ENCODE measurements around the gene CXCL5.
A peak's percentile ranks its signal among the peaks of the same experiment; 100 is the strongest.

Gene CXCL5

DNA sequence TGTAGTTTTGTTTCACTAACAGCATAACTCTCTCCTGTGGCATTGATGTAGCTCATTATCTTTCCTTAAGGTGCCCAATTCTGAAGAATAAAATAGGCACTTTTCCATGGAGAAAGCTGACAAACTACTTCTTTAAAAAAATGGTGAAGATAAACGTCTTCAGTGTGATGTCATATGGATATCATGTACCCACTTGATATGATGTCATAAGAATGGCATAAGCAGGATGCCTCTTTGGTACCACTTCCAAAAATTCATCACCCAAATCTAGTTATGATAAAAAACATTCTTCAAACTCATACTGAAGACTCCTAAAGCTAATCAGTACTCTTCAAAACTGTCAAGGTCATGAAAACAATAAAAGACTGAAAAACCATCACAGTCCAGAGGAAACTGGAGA is 42.9 kb upstream of the CXCL5 start:
- in situ Hi-C loops (cut with MboI; ENCODE audit: low sequenced_read_pairs, unreplicated experiment) = no loop called here
- TF ChIP-seq, protein P1, sequence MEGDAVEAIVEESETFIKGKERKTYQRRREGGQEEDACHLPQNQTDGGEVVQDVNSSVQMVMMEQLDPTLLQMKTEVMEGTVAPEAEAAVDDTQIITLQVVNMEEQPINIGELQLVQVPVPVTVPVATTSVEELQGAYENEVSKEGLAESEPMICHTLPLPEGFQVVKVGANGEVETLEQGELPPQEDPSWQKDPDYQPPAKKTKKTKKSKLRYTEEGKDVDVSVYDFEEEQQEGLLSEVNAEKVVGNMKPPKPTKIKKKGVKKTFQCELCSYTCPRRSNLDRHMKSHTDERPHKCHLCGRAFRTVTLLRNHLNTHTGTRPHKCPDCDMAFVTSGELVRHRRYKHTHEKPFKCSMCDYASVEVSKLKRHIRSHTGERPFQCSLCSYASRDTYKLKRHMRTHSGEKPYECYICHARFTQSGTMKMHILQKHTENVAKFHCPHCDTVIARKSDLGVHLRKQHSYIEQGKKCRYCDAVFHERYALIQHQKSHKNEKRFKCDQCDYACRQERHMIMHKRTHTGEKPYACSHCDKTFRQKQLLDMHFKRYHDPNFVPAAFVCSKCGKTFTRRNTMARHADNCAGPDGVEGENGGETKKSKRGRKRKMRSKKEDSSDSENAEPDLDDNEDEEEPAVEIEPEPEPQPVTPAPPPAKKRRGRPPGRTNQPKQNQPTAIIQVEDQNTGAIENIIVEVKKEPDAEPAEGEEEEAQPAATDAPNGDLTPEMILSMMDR (IDR thresholded peaks at IDR 0.05; ENCODE audit: borderline replicate concordance, control extremely low read depth, extremely low read depth, insufficient read depth, missing control alignments) = no peak
- DNase-seq (ENCODE audit: low spot score) = no peak

DNA sequence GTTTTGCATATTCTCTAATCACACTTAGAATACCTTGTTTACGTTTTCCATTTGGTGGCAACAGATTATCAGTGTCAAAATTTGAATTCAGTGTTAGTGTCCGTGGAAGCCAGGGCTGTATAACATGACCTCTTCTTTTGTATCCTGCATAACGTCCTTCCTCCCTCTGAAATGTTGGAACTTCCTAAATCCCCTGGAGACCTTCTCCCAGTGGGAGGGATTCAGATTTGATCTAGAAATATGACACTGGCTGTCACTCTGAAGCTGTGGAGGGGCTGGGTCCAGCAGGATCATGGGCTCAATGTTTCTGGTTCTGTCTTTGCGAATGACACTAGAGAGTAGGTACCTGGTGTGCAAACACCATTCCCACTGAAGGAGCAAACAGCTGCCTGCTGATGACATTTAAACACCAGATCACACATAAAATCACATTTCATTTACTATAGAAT is 40.9 kb upstream of the CXCL5 start:
- in situ Hi-C loops (cut with MboI; ENCODE audit: low sequenced_read_pairs, unreplicated experiment) = no loop called here
- no peak for DNase-seq (ENCODE audit: low spot score)
- TF ChIP-seq, protein P1 (IDR thresholded peaks at IDR 0.05; ENCODE audit: borderline replicate concordance, control extremely low read depth, extremely low read depth, insufficient read depth, missing control alignments) = no peak

DNA sequence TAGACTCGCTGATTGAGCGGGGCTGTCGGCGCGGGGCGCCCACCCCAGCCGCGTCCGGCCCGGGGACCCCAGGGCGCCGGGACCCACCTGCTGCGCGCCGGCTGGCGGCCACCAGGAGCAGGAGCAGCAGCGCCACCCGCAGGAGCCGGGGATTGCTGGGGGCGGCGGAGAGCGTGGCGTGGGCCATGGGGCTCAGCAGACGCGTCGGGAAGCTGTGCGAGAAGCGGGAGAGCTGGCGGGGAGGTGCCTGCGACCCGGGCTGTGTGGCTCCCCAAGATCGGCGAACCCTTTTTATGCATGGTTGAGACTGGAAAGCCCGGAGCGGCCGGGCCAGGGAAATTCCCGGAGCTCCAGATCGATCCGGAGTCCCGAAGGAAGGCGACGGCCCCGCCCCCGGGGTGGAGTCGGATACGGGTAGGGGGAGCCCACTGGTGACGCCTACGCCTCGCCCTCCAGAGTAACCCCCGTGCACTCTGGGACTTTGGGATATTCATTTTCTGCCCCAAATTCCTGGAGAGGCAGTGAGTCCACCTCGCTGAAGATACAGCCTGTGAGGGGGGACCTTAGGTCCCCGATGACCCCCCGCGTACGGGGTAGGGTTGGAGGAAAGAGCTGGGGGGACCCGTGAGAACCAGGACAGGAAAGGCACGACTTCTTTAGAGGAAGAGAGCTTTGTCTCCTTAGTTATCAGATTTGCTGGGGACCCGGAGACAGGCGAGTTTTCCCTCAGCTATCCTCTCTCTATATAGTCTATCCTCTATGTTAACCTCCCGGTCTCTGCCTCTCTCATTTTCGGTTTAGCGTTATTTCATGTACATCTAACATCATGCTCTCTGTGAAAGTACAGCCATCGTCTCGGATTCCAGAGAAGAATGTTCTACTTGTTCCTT is 40.2 kb upstream of the CXCL5 start, which contains the start of gene CXCL3:
Gene CXCL3 (minus strand): TSS at position 265 of the 890 bp plus-strand sequence. CDS start 78 bp downstream, at position 187.
- TF ChIP-seq, protein P1 (IDR thresholded peaks at IDR 0.05; ENCODE audit: borderline replicate concordance, control extremely low read depth, extremely low read depth, insufficient read depth, missing control alignments) = peak; percentile 8
- in situ Hi-C loops (cut with MboI; ENCODE audit: low sequenced_read_pairs, unreplicated experiment) = no loop called here
- DNase-seq (ENCODE audit: low spot score) = peak; percentile 53

DNA sequence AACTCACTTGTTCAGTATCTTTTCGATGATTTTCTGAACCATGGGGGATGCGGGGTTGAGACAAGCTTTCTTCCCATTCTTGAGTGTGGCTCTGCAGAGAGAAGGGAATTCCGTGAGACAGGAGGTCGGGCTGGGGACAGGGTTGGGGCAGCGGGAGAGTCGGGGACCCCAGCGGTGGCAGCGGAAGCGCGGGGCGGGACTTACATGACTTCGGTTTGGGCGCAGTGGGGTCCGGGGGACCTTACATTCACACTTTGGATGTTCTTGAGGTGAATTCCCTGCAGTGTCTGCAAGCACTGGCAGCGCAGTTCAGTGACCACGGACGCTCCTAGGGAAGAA is 39.6 kb upstream of the CXCL5 start:
- TF ChIP-seq, protein P1 (IDR thresholded peaks at IDR 0.05; ENCODE audit: borderline replicate concordance, control extremely low read depth, extremely low read depth, insufficient read depth, missing control alignments) = no peak
- DNase-seq (ENCODE audit: low spot score) = no peak
- in situ Hi-C loops (cut with MboI; ENCODE audit: low sequenced_read_pairs, unreplicated experiment) = no loop called here

DNA sequence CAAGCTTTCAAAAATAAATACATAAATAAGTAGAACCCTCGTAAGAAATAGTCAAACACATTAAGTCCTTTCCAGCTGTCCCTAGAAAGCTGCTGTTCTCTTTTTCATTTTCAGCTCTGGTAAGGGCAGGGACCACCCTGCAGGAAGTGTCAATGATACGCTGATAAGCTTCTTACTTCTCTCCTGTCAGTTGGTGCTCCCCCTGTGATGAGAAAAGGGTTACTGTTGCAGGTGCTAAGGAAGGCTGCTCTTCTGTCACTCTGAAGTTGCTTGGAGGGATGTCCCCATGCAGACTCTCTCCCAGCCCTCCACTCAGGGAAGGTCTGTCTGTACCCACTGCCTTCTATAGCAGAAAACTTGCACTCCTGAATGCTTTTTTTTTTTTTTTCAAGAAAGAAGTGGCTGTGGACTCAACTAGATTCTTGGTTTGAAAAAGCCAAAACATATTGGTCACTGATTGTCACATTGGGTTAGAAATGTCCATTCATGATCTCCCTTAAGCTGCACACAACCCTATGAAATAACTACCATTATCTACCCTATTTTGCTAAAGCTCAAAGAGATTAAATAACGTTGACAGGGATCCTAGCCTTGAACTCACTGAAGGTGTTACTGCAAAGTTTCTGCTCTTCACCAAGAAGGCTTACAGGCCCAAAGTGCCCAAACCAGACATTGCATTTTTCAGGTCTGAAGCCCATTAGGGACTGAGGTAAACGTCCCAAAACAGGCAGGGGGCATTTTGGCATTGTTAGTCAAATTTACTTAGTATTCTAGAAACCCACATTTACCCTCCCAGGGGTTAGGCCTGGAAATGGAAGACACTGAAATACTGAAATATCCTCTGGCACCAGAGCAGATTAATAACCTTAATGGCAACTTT is 38.8 kb upstream of the CXCL5 start:
- TF ChIP-seq, protein P1 (IDR thresholded peaks at IDR 0.05; ENCODE audit: borderline replicate concordance, control extremely low read depth, extremely low read depth, insufficient read depth, missing control alignments) = no peak
- DNase-seq (ENCODE audit: low spot score) = no peak
- in situ Hi-C loops (cut with MboI; ENCODE audit: low sequenced_read_pairs, unreplicated experiment) = no loop called here

DNA sequence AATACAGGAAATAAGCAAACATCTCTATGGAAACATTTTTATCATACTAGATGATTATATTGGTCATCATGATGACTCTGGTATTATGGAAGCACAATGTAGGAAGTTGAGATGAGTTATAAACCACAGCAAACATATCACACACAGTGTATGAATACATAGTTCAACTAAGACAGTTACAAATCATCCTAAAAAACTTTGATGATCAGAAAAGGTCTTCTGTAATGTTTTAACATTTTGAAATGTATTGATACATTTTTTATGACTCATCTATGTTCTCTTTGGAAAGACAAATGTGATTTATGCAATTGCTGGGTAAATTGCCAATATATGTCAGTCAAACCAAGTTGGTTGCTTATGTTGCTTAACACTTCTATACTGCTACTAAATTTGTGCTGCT is 35.3 kb upstream of the CXCL5 start:
- DNase-seq (ENCODE audit: low spot score) = no peak
- in situ Hi-C loops (cut with MboI; ENCODE audit: low sequenced_read_pairs, unreplicated experiment) = no loop called here
- TF ChIP-seq, protein P1 (IDR thresholded peaks at IDR 0.05; ENCODE audit: borderline replicate concordance, control extremely low read depth, extremely low read depth, insufficient read depth, missing control alignments) = no peak
